HG02763 (cell line): ENCODE measurements around the gene MMP1.
"Not testable (repeated sequence)": the region's sequence is repeated elsewhere in the genome, so short reads cannot be mapped to it uniquely, and the experiment has no call there.

Experiments
- ATAC-seq: cut with Tn5 transposase; IDR thresholded peaks from one replicate; pipeline ENCODE4 v1.9.1; 2021; ENCODE audit warnings: mild to moderate bottlenecking, moderate library complexity; ENCODE audit not compliant: unreplicated experiment

MMP1 gene

GRCh38 chr11:102762361-102762767 lies 35.6 kb downstream of the MMP1 start:
- ATAC-seq, result no peak

GRCh38 chr11:102761646-102762238 lies 36.2 kb downstream of the MMP1 start:
- no peak for ATAC-seq

- ATAC-seq, result no peak
These were observed 37.5 kb downstream of the MMP1 start for GRCh38 chr11:102760344-102761035.

- ATAC-seq, result no peak
These were observed 40.0 kb downstream of the MMP1 start for GRCh38 chr11:102757823-102758549.

DNA sequence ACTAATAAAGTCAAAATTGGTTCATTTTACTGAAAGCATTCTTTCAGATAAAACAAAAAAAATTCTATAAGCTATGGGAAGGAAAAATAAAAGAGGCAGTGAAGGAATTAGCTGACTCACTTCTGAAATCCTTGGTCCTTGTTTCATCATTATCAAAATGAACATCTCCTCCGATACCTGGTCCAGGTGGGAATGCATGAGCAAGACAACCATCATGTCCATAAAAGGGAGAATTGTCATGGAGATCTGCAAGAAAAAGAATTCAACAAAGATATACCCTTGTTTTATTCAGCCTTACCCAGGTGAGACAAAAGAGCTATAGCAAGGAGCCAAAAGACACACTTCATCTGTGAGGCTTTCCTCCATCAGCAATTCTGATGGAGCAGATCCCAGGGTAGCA lies 44.7 kb downstream of the MMP1 start:
- no peak for ATAC-seq

GRCh38 chr11:102751673-102752072 lies 46.3 kb downstream of the MMP1 start:
- ATAC-seq, result no peak

- ATAC-seq, result no peak
These were observed 48.7 kb downstream of the MMP1 start for GRCh38 chr11:102749101-102749722.

GRCh38 chr11:102746746-102747578 lies 51.0 kb downstream of the MMP1 start:
- not testable (repeated sequence) for ATAC-seq
